Ishikawa (cell line): ENCODE measurements around the gene ARHGEF39.

Experiments used
- CEBPB ChIP-seq: IDR thresholded peaks from 2 replicates; pipeline ENCODE4 v1.6.1; 2012
- EP300 ChIP-seq: IDR thresholded peaks from 2 replicates; pipeline ENCODE4 v1.6.1; 2012; ENCODE audit warnings: borderline replicate concordance
- TF ChIP-seq, protein P1 (sequence below): IDR thresholded peaks from 2 replicates; pipeline ENCODE4 v1.6.1; 2012

DNA sequence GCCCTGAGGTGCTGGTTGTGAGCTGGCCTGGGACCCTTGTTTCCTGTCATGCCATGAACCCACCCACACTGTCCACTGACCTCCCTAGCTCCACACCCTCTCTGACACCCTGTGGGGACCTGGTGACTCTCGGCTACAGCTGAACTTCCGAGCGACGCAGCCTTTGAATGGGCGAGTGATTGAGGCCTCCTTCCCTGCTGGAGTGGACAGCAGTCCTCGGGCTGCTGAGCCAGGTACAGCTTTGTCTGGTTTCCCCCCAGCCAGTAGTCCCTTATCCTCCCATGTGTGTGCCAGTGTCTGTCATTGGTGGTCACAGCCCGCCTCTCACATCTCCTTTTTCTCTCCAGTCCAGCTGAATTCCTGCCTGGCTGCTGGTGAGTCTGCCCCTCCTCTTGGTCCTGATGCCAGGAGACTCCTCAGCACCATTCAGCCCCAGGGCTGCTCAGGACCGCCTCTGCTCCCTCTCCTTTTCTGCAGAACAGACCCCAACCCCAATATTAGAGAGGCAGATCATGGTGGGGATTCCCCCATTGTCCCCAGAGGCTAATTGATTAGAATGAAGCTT, 14.9 kb upstream of the ARHGEF39 start:
- TF ChIP-seq EP300 (no peak), CEBPB (no peak)
- TF ChIP-seq, protein P1, sequence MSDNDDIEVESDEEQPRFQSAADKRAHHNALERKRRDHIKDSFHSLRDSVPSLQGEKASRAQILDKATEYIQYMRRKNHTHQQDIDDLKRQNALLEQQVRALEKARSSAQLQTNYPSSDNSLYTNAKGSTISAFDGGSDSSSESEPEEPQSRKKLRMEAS: no peak
